ENCODE data around the gene MNX1.

Gene MNX1

DNA sequence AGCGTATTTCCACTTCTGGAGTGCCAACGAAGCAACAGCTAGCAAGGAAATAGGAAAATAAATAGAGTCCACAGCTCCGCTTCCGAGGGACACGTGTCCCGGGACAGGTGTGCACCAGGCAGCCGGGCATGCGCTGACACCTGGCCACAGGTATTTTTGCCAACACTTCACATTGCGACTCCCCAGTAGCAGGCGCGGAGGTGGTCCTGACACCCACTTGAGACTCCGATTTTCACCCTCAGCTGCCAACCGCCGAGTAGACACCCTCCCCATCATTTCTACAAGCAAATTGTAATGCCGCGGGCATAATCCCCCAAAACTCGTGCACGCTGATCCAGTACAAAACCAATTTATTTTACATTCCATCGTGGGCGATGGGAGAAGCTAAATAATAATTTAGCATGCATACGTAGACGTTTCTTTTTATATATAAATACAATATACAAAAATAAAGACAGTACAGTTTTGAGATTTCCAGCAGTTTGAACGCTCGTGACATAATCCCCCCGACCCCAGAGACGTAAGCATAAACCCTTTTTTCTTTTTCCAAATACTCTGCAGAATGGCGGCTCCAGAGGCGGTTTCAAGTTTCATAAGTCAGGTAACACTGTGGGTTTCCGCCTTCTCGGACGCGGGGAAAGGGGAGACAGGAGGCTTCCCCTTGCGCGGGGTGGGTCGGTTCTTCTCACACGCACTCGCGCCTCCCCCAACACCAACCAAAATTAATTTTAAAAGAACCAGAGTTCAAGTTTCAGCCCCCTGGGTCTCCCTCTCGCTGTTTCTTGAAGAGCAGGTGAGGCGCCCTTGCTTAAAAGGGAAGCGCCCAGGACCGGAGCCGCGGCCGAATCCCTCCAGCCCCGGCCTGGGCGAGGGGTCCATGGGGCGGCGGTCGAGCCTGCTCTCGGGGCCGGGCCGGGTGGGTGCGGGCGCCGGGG, 5.7 kb downstream of the MNX1 start:
- peaks cover 81% of the 10 kb centered on the region for H3K27me3 Mint-ChIP-seq
- ATAC-seq (no peak), DNase-seq (no peak)
- no peak overlapping the region for H3K27ac Mint-ChIP-seq
- no peaks in the 10 kb centered on the region for H3K36me3 Mint-ChIP-seq (ENCODE audit: low read depth)
- no peaks in the 10 kb centered on the region for H3K9me3 Mint-ChIP-seq
- peaks cover 24% of the 10 kb centered on the region for H3K4me1 Mint-ChIP-seq
- no peak overlapping the region for H3K4me3 Mint-ChIP-seq

DNA sequence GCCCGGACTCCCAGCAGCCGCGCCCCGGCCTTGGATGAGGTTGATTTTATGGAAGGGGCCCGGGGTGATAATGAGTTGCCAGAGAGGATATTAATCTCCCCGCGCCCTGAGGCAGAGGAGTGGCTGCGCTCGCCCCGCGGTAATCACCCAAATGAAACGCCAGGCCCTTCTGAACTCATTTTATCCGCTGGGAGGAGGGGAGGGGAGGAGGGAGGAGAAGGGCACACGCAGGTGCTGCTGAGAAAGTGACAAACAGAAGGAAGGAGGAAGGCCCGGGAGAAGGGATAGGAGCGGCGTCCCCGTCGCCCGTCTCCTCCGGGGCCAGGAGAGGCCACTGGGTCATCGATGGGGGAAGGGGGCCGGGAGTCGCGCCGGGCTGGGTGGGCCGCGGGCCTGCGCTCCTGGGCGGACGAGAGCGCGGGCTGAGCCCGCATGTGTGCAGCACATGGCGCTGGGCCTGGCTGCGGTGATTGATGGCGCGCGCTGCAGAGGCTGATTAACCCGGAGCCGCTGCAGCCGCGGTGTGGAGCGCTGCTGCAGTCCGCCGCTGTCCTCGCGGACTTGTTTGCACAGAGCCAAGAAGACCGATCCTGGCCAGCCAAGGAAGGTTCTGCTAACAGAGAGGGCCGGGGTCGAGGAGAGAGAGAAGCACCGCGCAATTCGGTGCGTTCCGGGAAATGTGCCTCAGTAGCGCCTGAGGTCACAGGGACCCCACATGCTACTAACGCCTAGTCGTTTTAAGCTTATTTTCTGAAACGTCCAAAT, 6.5 kb downstream of the MNX1 start:
- Mint-ChIP-seq H3K9me3 (no peaks in the 10 kb centered on the region), H3K27me3 (peaks cover 80% of the 10 kb centered on the region), H3K4me3 (no peak overlapping the region), H3K4me1 (peaks cover 24% of the 10 kb centered on the region), H3K36me3 (ENCODE audit: low read depth) (no peaks in the 10 kb centered on the region), H3K27ac (no peak overlapping the region)
- DNase-seq (no peak), ATAC-seq (no peak)

GRCh38 chr7:157003445-157003755, 7.1 kb downstream of the MNX1 start:
- Mint-ChIP-seq H3K27ac (no peak overlapping the region), H3K4me1 (peaks cover 22% of the 10 kb centered on the region), H3K36me3 (ENCODE audit: low read depth) (no peaks in the 10 kb centered on the region), H3K27me3 (peaks cover 80% of the 10 kb centered on the region), H3K9me3 (no peaks in the 10 kb centered on the region), H3K4me3 (no peak overlapping the region)
- no peak for ATAC-seq
- no peak for DNase-seq

DNA sequence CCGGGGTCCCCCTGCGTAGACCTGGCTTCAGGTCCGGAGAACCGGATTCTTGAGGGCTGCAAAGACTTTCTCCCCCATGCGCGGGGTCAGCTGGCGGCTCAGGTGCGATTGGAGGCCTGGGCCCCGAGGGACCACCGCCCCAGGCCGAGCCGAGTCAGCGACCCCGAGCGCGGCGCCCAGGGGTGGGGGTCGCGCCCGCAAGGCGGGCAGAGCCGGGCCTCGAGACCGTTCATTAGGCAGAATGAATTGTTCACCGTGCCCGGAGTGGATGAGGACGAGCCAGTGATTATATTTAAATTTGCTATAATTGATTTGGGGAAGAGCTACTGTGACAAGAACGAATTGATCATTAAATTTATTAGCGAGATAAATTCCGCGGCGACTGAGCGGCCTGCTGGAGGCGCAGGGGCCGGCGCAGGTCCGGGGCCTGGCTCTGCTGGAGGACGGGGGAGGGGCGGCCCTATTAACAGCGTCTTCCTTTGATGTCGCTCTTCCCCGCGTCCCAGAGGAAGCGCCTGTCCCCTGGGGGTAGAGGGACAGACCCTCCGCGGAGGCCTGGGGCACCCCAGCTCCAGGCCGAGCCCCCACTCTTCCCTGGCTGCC, 7.5 kb downstream of the MNX1 start:
- no peak overlapping the region for H3K4me3 Mint-ChIP-seq
- H3K27me3 Mint-ChIP-seq: peaks cover 80% of the 10 kb centered on the region
- H3K27ac Mint-ChIP-seq: no peak overlapping the region
- ATAC-seq (no peak), DNase-seq (no peak)
- peaks cover 22% of the 10 kb centered on the region for H3K4me1 Mint-ChIP-seq
- H3K9me3 Mint-ChIP-seq: no peaks in the 10 kb centered on the region
- no peaks in the 10 kb centered on the region for H3K36me3 Mint-ChIP-seq (ENCODE audit: low read depth)

- H3K9me3 Mint-ChIP-seq: no peaks in the 10 kb centered on the region
- no peak for ATAC-seq
- no peak overlapping the region for H3K27ac Mint-ChIP-seq
- H3K27me3 Mint-ChIP-seq: peaks cover 80% of the 10 kb centered on the region
- no peak for DNase-seq
- H3K36me3 Mint-ChIP-seq (ENCODE audit: low read depth): no peaks in the 10 kb centered on the region
- no peak overlapping the region for H3K4me3 Mint-ChIP-seq
- peaks cover 22% of the 10 kb centered on the region for H3K4me1 Mint-ChIP-seq
Observed at GRCh38 chr7:157001920-157002818, 8.3 kb downstream of the MNX1 start.

GRCh38 chr7:157000741-157001653, 9.5 kb downstream of the MNX1 start:
- Mint-ChIP-seq H3K36me3 (ENCODE audit: low read depth) (no peaks in the 10 kb centered on the region), H3K27ac (peak overlapping the region; percentile 5), H3K4me1 (peaks cover 22% of the 10 kb centered on the region), H3K4me3 (peak overlapping the region; percentile 67), H3K9me3 (no peaks in the 10 kb centered on the region), H3K27me3 (peaks cover 79% of the 10 kb centered on the region)
- DNase-seq (no peak), ATAC-seq (no peak)

DNA sequence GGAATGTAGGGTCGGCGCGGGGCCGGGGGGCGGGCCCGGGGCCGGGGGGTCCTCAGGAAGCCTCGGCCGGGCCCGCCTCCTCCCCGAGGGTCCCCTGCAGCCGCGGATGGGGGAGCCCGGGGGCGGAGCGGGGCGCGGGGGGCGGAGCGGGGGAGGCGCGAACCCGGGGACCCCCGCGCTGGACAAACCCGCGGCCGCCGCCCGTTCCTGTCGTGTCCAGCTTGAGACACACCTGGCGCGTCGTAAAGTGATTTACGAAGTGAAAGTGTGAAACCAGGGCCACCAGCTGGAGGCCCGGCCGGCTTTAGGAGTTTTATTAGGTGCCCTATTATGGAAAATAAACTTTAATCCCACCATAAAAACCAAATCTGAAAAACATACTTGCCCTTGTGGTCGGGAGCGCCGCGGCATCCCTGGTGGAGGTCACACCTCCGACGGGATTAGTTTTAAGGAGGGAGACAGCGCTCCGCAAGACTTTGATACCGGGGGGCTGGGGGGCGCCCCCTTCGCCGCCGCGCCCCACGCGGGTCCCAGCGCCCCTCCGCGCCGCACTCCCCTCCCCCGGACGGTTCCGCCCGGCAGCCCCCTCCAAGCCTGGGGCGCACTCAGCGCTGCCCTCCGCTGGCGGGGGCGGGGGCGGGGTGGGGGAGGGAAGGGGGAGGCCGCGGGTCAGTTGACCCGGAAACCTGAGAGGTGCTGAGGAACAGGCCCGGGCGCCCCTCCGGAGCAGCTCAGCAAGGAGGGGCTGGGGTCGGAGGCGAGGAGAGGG, 10.3 kb downstream of the MNX1 start:
- H3K9me3 Mint-ChIP-seq: no peaks in the 10 kb centered on the region
- H3K4me1 Mint-ChIP-seq: peaks cover 22% of the 10 kb centered on the region
- no peaks in the 10 kb centered on the region for H3K36me3 Mint-ChIP-seq (ENCODE audit: low read depth)
- DNase-seq (no peak), ATAC-seq (no peak)
- H3K27ac Mint-ChIP-seq: peak overlapping the region; percentile 5
- H3K27me3 Mint-ChIP-seq: peaks cover 79% of the 10 kb centered on the region
- H3K4me3 Mint-ChIP-seq: peak overlapping the region; percentile 67

- Mint-ChIP-seq H3K4me1 (peaks cover 15% of the 10 kb centered on the region), H3K9me3 (no peaks in the 10 kb centered on the region)
Observed at GRCh38 chr7:156998988-156999957, 11.2 kb downstream of the MNX1 start.

GRCh38 chr7:156994417-156994816, 16.0 kb downstream of the MNX1 start:
- no peak for ATAC-seq
- H3K4me3 Mint-ChIP-seq: no peak overlapping the region
- H3K36me3 Mint-ChIP-seq (ENCODE audit: low read depth): no peaks in the 10 kb centered on the region
- no peak for DNase-seq
- no peaks in the 10 kb centered on the region for H3K9me3 Mint-ChIP-seq
- H3K27ac Mint-ChIP-seq: no peak overlapping the region
- H3K4me1 Mint-ChIP-seq: no peaks in the 10 kb centered on the region
- peaks cover 55% of the 10 kb centered on the region for H3K27me3 Mint-ChIP-seq

More at GRCh38 chr7:156998988-156999957, 11.2 kb downstream of the MNX1 start:
- no peak for ATAC-seq
- Mint-ChIP-seq H3K4me3 (no peak overlapping the region), H3K27ac (no peak overlapping the region), H3K36me3 (ENCODE audit: low read depth) (no peaks in the 10 kb centered on the region), H3K27me3 (peaks cover 73% of the 10 kb centered on the region)
- no peak for DNase-seq

DNA sequence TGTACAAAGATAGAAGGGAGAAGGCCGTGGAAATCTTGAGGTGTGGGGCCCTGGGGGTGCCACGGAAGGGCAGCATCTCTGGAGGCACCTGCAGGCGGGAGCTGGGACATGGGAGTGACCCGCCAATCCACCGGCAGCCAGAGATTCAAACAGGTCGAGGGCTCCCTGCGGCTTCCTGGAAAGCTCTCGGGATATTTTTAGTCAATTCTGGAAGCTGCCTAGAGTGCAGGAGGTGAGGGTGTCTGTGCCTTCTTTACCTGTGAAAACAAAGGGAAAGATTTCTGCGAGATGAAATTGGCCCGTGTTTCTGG, 16.6 kb downstream of the MNX1 start:
- H3K4me1 Mint-ChIP-seq: no peaks in the 10 kb centered on the region
- no peak overlapping the region for H3K27ac Mint-ChIP-seq
- ATAC-seq: no peak
- no peak overlapping the region for H3K4me3 Mint-ChIP-seq
- H3K36me3 Mint-ChIP-seq (ENCODE audit: low read depth): no peaks in the 10 kb centered on the region
- no peaks in the 10 kb centered on the region for H3K9me3 Mint-ChIP-seq
- DNase-seq: no peak
- H3K27me3 Mint-ChIP-seq: peaks cover 49% of the 10 kb centered on the region

DNA sequence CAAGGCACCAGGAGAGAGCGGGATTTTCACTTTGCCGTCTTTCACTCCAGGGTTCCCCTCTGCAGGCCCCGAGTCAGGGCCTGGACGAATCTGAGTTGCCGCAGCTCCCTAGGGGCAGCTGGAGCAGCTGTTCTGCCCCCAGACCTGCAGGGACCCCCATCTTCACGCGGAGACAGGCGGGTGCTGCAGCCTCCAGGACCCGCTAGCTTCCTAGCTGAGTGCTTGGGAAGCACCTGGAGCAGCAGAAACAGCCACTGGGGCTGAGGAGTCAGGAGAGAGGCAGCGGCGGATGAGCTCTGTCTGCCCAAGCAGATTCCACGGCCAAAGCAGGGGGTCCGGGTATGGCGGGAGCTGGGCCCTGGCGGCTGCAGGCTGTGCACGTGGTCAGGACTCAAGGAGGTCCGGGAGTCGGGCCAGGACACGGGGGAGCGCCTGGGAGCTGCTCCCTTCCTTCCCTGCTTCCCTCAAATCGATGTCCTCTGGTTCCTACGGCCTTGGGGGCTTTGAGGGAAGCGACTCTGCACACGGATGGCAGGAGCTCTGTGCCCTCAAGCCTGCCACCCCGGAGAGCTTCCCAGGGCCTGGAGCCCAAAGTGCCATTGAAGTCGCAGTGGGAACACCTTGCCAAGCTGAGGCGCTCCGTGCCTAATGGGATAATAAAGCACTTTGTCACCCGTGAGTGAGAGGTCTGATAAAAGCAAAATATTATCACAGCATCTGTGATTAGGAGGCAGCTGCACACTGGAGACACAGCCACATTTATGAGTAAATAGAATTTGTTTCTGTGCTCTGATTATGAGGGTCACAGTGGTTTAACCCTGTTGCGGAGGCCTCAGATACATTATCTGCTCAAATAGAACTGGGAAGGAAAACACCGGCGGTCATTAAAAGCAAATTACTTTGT, 17.2 kb downstream of the MNX1 start:
- Mint-ChIP-seq H3K4me1 (no peaks in the 10 kb centered on the region), H3K9me3 (no peaks in the 10 kb centered on the region), H3K36me3 (ENCODE audit: low read depth) (no peaks in the 10 kb centered on the region), H3K27me3 (peaks cover 43% of the 10 kb centered on the region), H3K27ac (no peak overlapping the region), H3K4me3 (no peak overlapping the region)
- DNase-seq (no peak), ATAC-seq (no peak)
